Spinal cord (tissue), 10 donors: ENCODE measurements around the gene PCDHGB7. TPM values are rescaled to one million over a fixed set of nuclear protein-coding genes. Genes with fewer than 3 reads are reported as not detected.

ENCODE experiments used
- DNase-seq, 6 donors: peaks; one replicate each; pipeline versions ENCODE4 v3.0.0 to v3.0.0-alpha.2; 2013 to 2015; ENCODE audit warnings: low spot score in 6 of 6, low read depth in 4 of 6
- H3K27ac ChIP-seq: one replicate; pipeline ENCODE4 v1.5.1; 2013; ENCODE audit warnings: low read depth, low read length, control low read depth
- H3K27me3 ChIP-seq: one replicate; pipeline ENCODE4 v1.6.1; 2013; ENCODE audit warnings: low read length; ENCODE audit not compliant: control insufficient read depth, insufficient read depth
- H3K36me3 ChIP-seq: one replicate; pipeline ENCODE4 v1.6.1; 2013; ENCODE audit warnings: low read length; ENCODE audit not compliant: control insufficient read depth, insufficient read depth
- H3K4me1 ChIP-seq: one replicate; pipeline ENCODE4 v1.6.1; 2013; ENCODE audit warnings: low read length; ENCODE audit not compliant: control insufficient read depth, insufficient read depth
- H3K4me3 ChIP-seq: one replicate; pipeline ENCODE4 v1.5.1; 2013; ENCODE audit warnings: low read depth, low read length, control low read depth
- H3K9me3 ChIP-seq: one replicate; pipeline ENCODE4 v1.6.1; 2013; ENCODE audit warnings: low read length; ENCODE audit not compliant: control insufficient read depth, insufficient read depth
- WGBS: methylation state at CpG from one replicate; pipeline ENCODE4 v1.1.5; 2013; ENCODE audit warnings: missing lambda C conversion rate; ENCODE audit not compliant: insufficient coverage; 5-methylcytosine and 5-hydroxymethylcytosine counted together
- polyA plus RNA-seq, 2 donors: library from polyadenylated mRNA; unstranded; fragments of 120-200 nt; gene quantifications; one replicate each; pipeline ENCODE4 v1.2.1, GENCODE V29; 2013; ENCODE audit not compliant: insufficient read length in 2 of 2
- total RNA-seq, 2 donors: library from RNA; depleted of rRNA in 1 of 2; stranded (reverse); fragments of 120-200 nt in 1 of 2; fragments of >200 nt in 1 of 2; gene quantifications; one replicate each; pipeline versions ENCODE4 v1.2.3 to v1.2.4, GENCODE V29; 2013 to 2014
- donor health status: healthy.

PCDHGB7 gene
- total and polyA plus RNA-seq, 4 donors = 13.7 to 47.2 (median 25.1) TPM

GRCh38 chr5:141441571-141442170 lies 24.2 kb downstream of the PCDHGB7 start:
- Histone ChIP-seq H3K9me3 (peaks cover 24% of the 10 kb centered on the region), H3K27me3 (no peaks in the 10 kb centered on the region), H3K4me1 (no peaks in the 10 kb centered on the region), H3K36me3 (peaks cover 7% of the 10 kb centered on the region), H3K4me3 (no peak overlapping the region), H3K27ac (no peak overlapping the region)
- 37% methylated on average over 49 of the region's 50 CpGs for WGBS
- no peak for DNase-seq

- DNase-seq = no peak
- Histone ChIP-seq H3K27me3 (no peaks in the 10 kb centered on the region), H3K4me3 (no peak overlapping the region), H3K27ac (no peak overlapping the region), H3K36me3 (peaks cover 2% of the 10 kb centered on the region), H3K4me1 (no peaks in the 10 kb centered on the region), H3K9me3 (no peaks in the 10 kb centered on the region)
- WGBS = 100% methylated on average over 1 of the region's 3 CpGs
Observed at GRCh38 chr5:141465351-141465750, 47.9 kb downstream of the PCDHGB7 start.

Other genes starting within 250 kb of the PCDHGB7 start
Only the 30 nearest of the 37 such genes appear.
- gene PCDHB11, start 218.1 kb upstream of the PCDHGB7 start, total RNA-seq = 1 to 10 TPM; 7.6 to 9.7 TPM
- gene PCDHB11, start 218.1 kb upstream of the PCDHGB7 start, polyA plus RNA-seq = 1 to 10 TPM; 3.8 to 3.9 TPM
- 10 to 100 TPM in 1 of 2 donors, 1 to 10 TPM in 1; 5.3 to 10.7 TPM for gene PCDHB12, start 209.0 kb upstream of the PCDHGB7 start, total RNA-seq
- 1 to 10 TPM; 3.3 to 4.9 TPM for gene PCDHB12, start 209.0 kb upstream of the PCDHGB7 start, polyA plus RNA-seq
- 1 to 10 TPM; 4.5 to 8.7 TPM for gene PCDHB13, start 203.8 kb upstream of the PCDHGB7 start, total RNA-seq
- 1 to 10 TPM; 3.8 to 5.0 TPM for gene PCDHB13, start 203.8 kb upstream of the PCDHGB7 start, polyA plus RNA-seq
- 10 to 100 TPM; 10.4 to 11.9 TPM for gene PCDHB14, start 194.3 kb upstream of the PCDHGB7 start, total RNA-seq
- gene PCDHB14, start 194.3 kb upstream of the PCDHGB7 start, polyA plus RNA-seq = 10 to 100 TPM; 15.4 to 17.4 TPM
- gene PCDHB15, start 172.3 kb upstream of the PCDHGB7 start, total RNA-seq = 10 to 100 TPM; 10.4 to 15.2 TPM
- 10 to 100 TPM; 12.3 to 21.1 TPM for gene PCDHB15, start 172.3 kb upstream of the PCDHGB7 start, polyA plus RNA-seq
- gene SLC25A2, start 113.6 kb upstream of the PCDHGB7 start, total RNA-seq = under 1 TPM in 1 of 2 donors, not detected in 1; 0.39 TPM
- gene SLC25A2, start 113.6 kb upstream of the PCDHGB7 start, polyA plus RNA-seq = under 1 TPM in 1 of 2 donors, not detected in 1; 0.15 TPM
- 100 to 1,000 TPM in 1 of 2 donors, 10 to 100 TPM in 1; 98.2 to 111 TPM for gene TAF7, start 96.9 kb upstream of the PCDHGB7 start, total RNA-seq
- 100 to 1,000 TPM in 1 of 2 donors, 10 to 100 TPM in 1; 90.1 to 101 TPM for gene TAF7, start 96.9 kb upstream of the PCDHGB7 start, polyA plus RNA-seq
- gene PCDHGA1, start 87.2 kb upstream of the PCDHGB7 start, total RNA-seq = 1 to 10 TPM; 1.4 to 3.0 TPM
- gene PCDHGA1, start 87.2 kb upstream of the PCDHGB7 start, polyA plus RNA-seq = 1 to 10 TPM; 2.5 to 3.8 TPM
- 10 to 100 TPM in 1 of 2 donors, 1 to 10 TPM in 1; 8.9 to 10.4 TPM for gene PCDHGA2, start 78.9 kb upstream of the PCDHGB7 start, total RNA-seq
- 10 to 100 TPM; 14.0 to 17.7 TPM for gene PCDHGA2, start 78.9 kb upstream of the PCDHGB7 start, polyA plus RNA-seq
- 10 to 100 TPM in 1 of 2 donors, 1 to 10 TPM in 1; 9.2 to 10.5 TPM for gene PCDHGA3, start 73.8 kb upstream of the PCDHGB7 start, total RNA-seq
- gene PCDHGA3, start 73.8 kb upstream of the PCDHGB7 start, polyA plus RNA-seq = 10 to 100 TPM; 12.3 to 19.2 TPM
- gene PCDHGB1, start 67.6 kb upstream of the PCDHGB7 start, total RNA-seq = 1 to 10 TPM; 6.4 to 8.6 TPM
- 1 to 10 TPM; 9.8 to 9.9 TPM for gene PCDHGB1, start 67.6 kb upstream of the PCDHGB7 start, polyA plus RNA-seq
- 1 to 10 TPM; 7.5 to 8.2 TPM for gene PCDHGA4, start 62.7 kb upstream of the PCDHGB7 start, total RNA-seq
- 1 to 10 TPM; 9.5 to 9.9 TPM for gene PCDHGA4, start 62.7 kb upstream of the PCDHGB7 start, polyA plus RNA-seq
- 1 to 10 TPM; 6.3 to 6.7 TPM for gene PCDHGB2, start 57.7 kb upstream of the PCDHGB7 start, total RNA-seq
- gene PCDHGB2, start 57.7 kb upstream of the PCDHGB7 start, polyA plus RNA-seq = 10 to 100 TPM in 1 of 2 donors, 1 to 10 TPM in 1; 9.0 to 14.0 TPM
- gene PCDHGA5, start 53.5 kb upstream of the PCDHGB7 start, total RNA-seq = 1 to 10 TPM; 7.9 to 8.8 TPM
- 10 to 100 TPM; 14.0 to 15.5 TPM for gene PCDHGA5, start 53.5 kb upstream of the PCDHGB7 start, polyA plus RNA-seq
- 1 to 10 TPM; 6.0 to 8.3 TPM for gene PCDHGB3, start 47.4 kb upstream of the PCDHGB7 start, total RNA-seq
- gene PCDHGB3, start 47.4 kb upstream of the PCDHGB7 start, polyA plus RNA-seq = 1 to 10 TPM; 7.1 to 8.4 TPM
- gene PCDHGA6, start 43.8 kb upstream of the PCDHGB7 start, total RNA-seq = 10 to 100 TPM in 1 of 2 donors, 1 to 10 TPM in 1; 8.5 to 12.3 TPM
- 10 to 100 TPM; 18.4 to 19.2 TPM for gene PCDHGA6, start 43.8 kb upstream of the PCDHGB7 start, polyA plus RNA-seq
- 1 to 10 TPM; 6.1 to 6.6 TPM for gene PCDHGA7, start 34.9 kb upstream of the PCDHGB7 start, total RNA-seq
- 1 to 10 TPM; 5.2 to 6.7 TPM for gene PCDHGA7, start 34.9 kb upstream of the PCDHGB7 start, polyA plus RNA-seq
- 10 to 100 TPM; 12.5 to 14.9 TPM for gene PCDHGB4, start 30.0 kb upstream of the PCDHGB7 start, total RNA-seq
- 10 to 100 TPM; 10.3 to 16.0 TPM for gene PCDHGB4, start 30.0 kb upstream of the PCDHGB7 start, polyA plus RNA-seq
- 1 to 10 TPM; 4.6 to 5.6 TPM for gene PCDHGA8, start 25.0 kb upstream of the PCDHGB7 start, total RNA-seq
- gene PCDHGA8, start 25.0 kb upstream of the PCDHGB7 start, polyA plus RNA-seq = 1 to 10 TPM; 1.9 to 2.1 TPM
- gene PCDHGB5, start 19.7 kb upstream of the PCDHGB7 start, total RNA-seq = 10 to 100 TPM; 17.5 to 21.5 TPM
- 10 to 100 TPM; 22.7 to 33.5 TPM for gene PCDHGB5, start 19.7 kb upstream of the PCDHGB7 start, polyA plus RNA-seq
- 10 to 100 TPM; 10.9 TPM for gene PCDHGA9, start 14.9 kb upstream of the PCDHGB7 start, total RNA-seq
- gene PCDHGA9, start 14.9 kb upstream of the PCDHGB7 start, polyA plus RNA-seq = 10 to 100 TPM; 19.2 to 21.4 TPM
- gene PCDHGB6, start 9.7 kb upstream of the PCDHGB7 start, total RNA-seq = 10 to 100 TPM in 1 of 2 donors, 1 to 10 TPM in 1; 10.0 to 10.6 TPM
- gene PCDHGB6, start 9.7 kb upstream of the PCDHGB7 start, polyA plus RNA-seq = 10 to 100 TPM; 22.0 to 25.7 TPM
- 10 to 100 TPM; 11.1 to 12.4 TPM for gene PCDHGA10, start 4.7 kb upstream of the PCDHGB7 start, total RNA-seq
- gene PCDHGA10, start 4.7 kb upstream of the PCDHGB7 start, polyA plus RNA-seq = 10 to 100 TPM; 21.1 to 32.4 TPM
- 10 to 100 TPM in 1 of 2 donors, 1 to 10 TPM in 1; 8.0 to 15.0 TPM for gene PCDHGA11, start 3.4 kb downstream of the PCDHGB7 start, total RNA-seq
- 10 to 100 TPM; 14.9 to 16.1 TPM for gene PCDHGA11, start 3.4 kb downstream of the PCDHGB7 start, polyA plus RNA-seq
- 10 to 100 TPM in 1 of 2 donors, 1 to 10 TPM in 1; 8.5 to 10.7 TPM for gene PCDHGA12, start 12.8 kb downstream of the PCDHGB7 start, total RNA-seq
- gene PCDHGA12, start 12.8 kb downstream of the PCDHGB7 start, polyA plus RNA-seq = 1 to 10 TPM; 8.1 to 8.3 TPM
- gene PCDHGC3, start 58.3 kb downstream of the PCDHGB7 start, total RNA-seq = 100 to 1,000 TPM; 114 to 205 TPM
- 100 to 1,000 TPM; 603 to 678 TPM for gene PCDHGC3, start 58.3 kb downstream of the PCDHGB7 start, polyA plus RNA-seq
- 10 to 100 TPM; 20.0 to 65.5 TPM for gene PCDHGC4, start 67.4 kb downstream of the PCDHGB7 start, total RNA-seq
- gene PCDHGC4, start 67.4 kb downstream of the PCDHGB7 start, polyA plus RNA-seq = 10 to 100 TPM; 90.2 to 91.8 TPM
- 1 to 10 TPM; 4.0 to 5.9 TPM for gene PCDHGC5, start 71.4 kb downstream of the PCDHGB7 start, total RNA-seq
- gene PCDHGC5, start 71.4 kb downstream of the PCDHGB7 start, polyA plus RNA-seq = 1 to 10 TPM; 5.4 to 6.5 TPM
- gene DIAPH1, start 201.3 kb downstream of the PCDHGB7 start, total RNA-seq = 10 to 100 TPM; 23.6 to 24.9 TPM
- gene DIAPH1, start 201.3 kb downstream of the PCDHGB7 start, polyA plus RNA-seq = 10 to 100 TPM; 37.4 to 44.4 TPM
- 10 to 100 TPM; 56.9 to 70.6 TPM for gene HDAC3, start 219.2 kb downstream of the PCDHGB7 start, total RNA-seq
- gene HDAC3, start 219.2 kb downstream of the PCDHGB7 start, polyA plus RNA-seq = 100 to 1,000 TPM in 1 of 2 donors, 10 to 100 TPM in 1; 89.7 to 110 TPM